SK-N-SH (cell line): ENCODE results near the gene TDP2. TPM values are rescaled to one million over a fixed set of nuclear protein-coding genes. Genes with fewer than 3 reads are reported as not detected.

Experiments
- CTCF ChIA-PET: fragments of 300-600, 350-600 bp; formaldehyde crosslinking; extraction: SDS; loops from one replicate; lab custom pipeline; 2021; lab: Yijun Ruan, JAX
- POLR2A ChIA-PET: fragments of 350-600 bp; sonication (Branson Sonifier 250); formaldehyde crosslinking; extraction: SDS; loops from one replicate; lab custom pipeline; 2020; ENCODE audit warnings: antibody characterized with exemption, inconsistent platforms; lab: Yijun Ruan, JAX
- DNase-seq: peaks from one replicate; pipeline ENCODE4 v3.0.0; 2012
- H2AFZ ChIP-seq: fragments of 200-600 bp; sonication (generic); 2 replicates; pipeline ENCODE4 v1.8.1; 2016; ENCODE audit warnings: antibody characterized with exemption, mild to moderate bottlenecking, low read depth
- H3F3A ChIP-seq: fragments of 200-600 bp; sonication (generic); replicated peaks from 2 replicates; pipeline ENCODE3; 2016; ENCODE audit warnings: antibody characterized with exemption, mild to moderate bottlenecking; ENCODE audit not compliant: insufficient read depth
- H3K27ac ChIP-seq, 2 experiments: fragments of 200-500 bp in 1 of 2; fragments of 200-600 bp in 1 of 2; sonication (Bioruptor generic) in 1 of 2; sonication (generic), shearing (Covaris generic) in 1 of 2; 2 replicates each; pipeline versions ENCODE4 v1.5.1 to v1.6.1; 2014 to 2016; ENCODE audit warnings: low read depth in 2 of 2, inconsistent platforms in 1 of 2, low read length in 1 of 2, mild to moderate bottlenecking in 1 of 2, mixed read lengths in 1 of 2
- H3K27me3 ChIP-seq: fragments of 200-600 bp; sonication (generic), shearing (Covaris generic); 2 replicates; pipeline ENCODE4 v1.6.1; 2016; ENCODE audit warnings: mixed run types; ENCODE audit not compliant: insufficient read depth
- H3K36me3 ChIP-seq, 2 experiments: fragments of 200-500 bp in 1 of 2; fragments of 200-600 bp in 1 of 2; sonication (Bioruptor generic) in 1 of 2; sonication (generic) in 1 of 2; replicated peaks in 1 of 2; 2 replicates each; pipeline versions ENCODE3 to v1.5.1; 2014 to 2016; ENCODE audit warnings: low read length in 1 of 2, mild to moderate bottlenecking in 1 of 2; ENCODE audit not compliant: insufficient read depth in 2 of 2, control insufficient read depth in 1 of 2
- H3K4me1 ChIP-seq, 2 experiments: fragments of 200-500 bp in 1 of 2; fragments of 200-600 bp in 1 of 2; sonication (Bioruptor generic) in 1 of 2; sonication (generic), shearing (Covaris generic) in 1 of 2; 2 replicates each; pipeline versions ENCODE4 v1.5.1 to v1.6.1; 2014 to 2016; ENCODE audit warnings: low read depth in 1 of 2, low read length in 1 of 2, mixed run types in 1 of 2; ENCODE audit not compliant: insufficient read depth in 2 of 2, control insufficient read depth in 1 of 2
- H3K4me2 ChIP-seq: fragments of 200-600 bp; sonication (generic), shearing (Covaris generic); 2 replicates; pipeline ENCODE4 v1.6.1; 2017; ENCODE audit warnings: mixed run types
- H3K4me3 ChIP-seq, 2 experiments: fragments of 200-500 bp in 1 of 2; fragments of 200-600 bp in 1 of 2; sonication (Bioruptor generic) in 1 of 2; sonication (generic), shearing (Covaris generic) in 1 of 2; 2 replicates each; pipeline versions ENCODE4 v1.5.1 to v1.8.1; 2014 to 2016; ENCODE audit warnings: low read depth in 2 of 2, inconsistent platforms in 1 of 2, low read length in 1 of 2, mild to moderate bottlenecking in 1 of 2, mixed read lengths in 1 of 2, moderate library complexity in 1 of 2
- H3K79me2 ChIP-seq: fragments of 200-600 bp; sonication (generic); 2 replicates; pipeline ENCODE4 v1.8.1; 2017; ENCODE audit warnings: mild to moderate bottlenecking; ENCODE audit not compliant: insufficient read depth
- H3K9ac ChIP-seq: fragments of 200-600 bp; sonication (generic); 2 replicates; pipeline ENCODE4 v1.6.1; 2017; ENCODE audit warnings: mixed run types
- H3K9me2 ChIP-seq: fragments of 200-600 bp; sonication (generic); 2 replicates; pipeline ENCODE4 v1.6.1; 2017; ENCODE audit warnings: mixed run types
- H3K9me3 ChIP-seq: fragments of 200-600 bp; sonication (generic); 2 replicates; pipeline ENCODE4 v1.6.1; 2017; ENCODE audit warnings: mixed run types, mild to moderate bottlenecking, moderate library complexity
- H4K20me1 ChIP-seq: fragments of 200-600 bp; sonication (generic); 2 replicates; pipeline ENCODE4 v1.6.1; 2017; ENCODE audit warnings: mild to moderate bottlenecking, mixed run types; ENCODE audit not compliant: insufficient read depth
- EP300 ChIP-seq, 2 experiments: IDR thresholded peaks; 2 replicates each; pipeline versions ENCODE4 v1.4.0 to v1.6.1; 2012; ENCODE audit warnings: borderline replicate concordance in 1 of 2, low read depth in 1 of 2, low read length in 1 of 2
- EZH2phosphoT487 ChIP-seq: fragments of 200-600 bp; sonication (generic); IDR thresholded peaks from 2 replicates; pipeline ENCODE4 v1.6.1; 2017; ENCODE audit warnings: low read depth, mixed run types, mild to moderate bottlenecking, antibody characterized with exemption, moderate library complexity, borderline replicate concordance
- FOXJ3 ChIP-seq: sonication (generic); formaldehyde crosslinking; IDR thresholded peaks from 2 replicates; pipeline ENCODE4 v1.5.1; 2020; ENCODE audit warnings: mild to moderate bottlenecking, missing genetic modification reagents
- FOXM1 ChIP-seq: IDR thresholded peaks from 2 replicates; pipeline ENCODE4 v1.4.0; 2012; ENCODE audit warnings: low read depth, mild to moderate bottlenecking
- JUND ChIP-seq: IDR thresholded peaks from 2 replicates; pipeline ENCODE4 v1.4.0; 2012
- MEF2A ChIP-seq: IDR thresholded peaks from 2 replicates; pipeline ENCODE4 v1.4.0; 2012; ENCODE audit warnings: low read depth, borderline replicate concordance
- MXI1 ChIP-seq: IDR thresholded peaks from 2 replicates; pipeline ENCODE4 v1.6.1; 2012; ENCODE audit warnings: mild to moderate bottlenecking, low read depth, low read length, improper control_type of control experiment
- POLR2AphosphoS5 ChIP-seq: IDR thresholded peaks from 2 replicates; pipeline ENCODE4 v1.6.1; 2012; ENCODE audit warnings: low read depth, low read length
- RCOR1 ChIP-seq: fragments of 150-350 bp; IDR thresholded peaks from 2 replicates; pipeline ENCODE4 v1.6.1; 2017; ENCODE audit warnings: antibody characterized with exemption, low read length
- RXRA ChIP-seq: IDR thresholded peaks from 2 replicates; pipeline ENCODE4 v1.4.0; 2012; ENCODE audit warnings: low read depth, mild to moderate bottlenecking, borderline replicate concordance
- SIN3A ChIP-seq: IDR thresholded peaks from 2 replicates; pipeline ENCODE4 v1.6.1; 2012; ENCODE audit warnings: low read depth, mild to moderate bottlenecking, low read length, moderate library complexity, borderline replicate concordance
- SMC3 ChIP-seq: IDR thresholded peaks from 2 replicates; pipeline ENCODE4 v1.6.1; 2012; ENCODE audit warnings: low read depth, low read length, improper control_type of control experiment
- TEAD4 ChIP-seq: IDR thresholded peaks from 2 replicates; pipeline ENCODE4 v1.4.0; 2012; ENCODE audit warnings: mild to moderate bottlenecking, borderline replicate concordance; ENCODE audit not compliant: insufficient read depth
- ZBTB33 ChIP-seq: IDR thresholded peaks from 2 replicates; pipeline ENCODE4 v1.4.0; 2012; ENCODE audit warnings: low read depth, borderline replicate concordance
- WGBS: methylation state at CpG from one replicate; pipeline ENCODE4 v1.1.6; 2017; ENCODE audit warnings: low lambda C conversion rate; 5-methylcytosine and 5-hydroxymethylcytosine counted together
- polyA plus RNA-seq, 3 experiments: library from polyadenylated mRNA; depleted of rRNA; stranded (reverse); fragments of >200 nt; gene quantifications; 2 replicates each; pipeline ENCODE4 v1.2.3, GENCODE V29; 2012
- TF ChIP-seq, protein P1 (sequence below): IDR thresholded peaks from 2 replicates; pipeline ENCODE4; 2012
- TF ChIP-seq, protein P2 (sequence below): fragments of 150-350 bp; IDR thresholded peaks from 2 replicates; pipeline ENCODE4 v1.6.1; 2017; ENCODE audit warnings: antibody characterized with exemption, low read length, low read depth, borderline replicate concordance
- TF ChIP-seq, protein P3 (sequence below): IDR thresholded peaks from 2 replicates; pipeline ENCODE4 v1.4.0; 2012; ENCODE audit warnings: low read depth

The TDP2 gene
- polyA plus RNA-seq, 1 of the 3 experiments (the other 2 are of a cell fraction), result 20.0 TPM

DNA sequence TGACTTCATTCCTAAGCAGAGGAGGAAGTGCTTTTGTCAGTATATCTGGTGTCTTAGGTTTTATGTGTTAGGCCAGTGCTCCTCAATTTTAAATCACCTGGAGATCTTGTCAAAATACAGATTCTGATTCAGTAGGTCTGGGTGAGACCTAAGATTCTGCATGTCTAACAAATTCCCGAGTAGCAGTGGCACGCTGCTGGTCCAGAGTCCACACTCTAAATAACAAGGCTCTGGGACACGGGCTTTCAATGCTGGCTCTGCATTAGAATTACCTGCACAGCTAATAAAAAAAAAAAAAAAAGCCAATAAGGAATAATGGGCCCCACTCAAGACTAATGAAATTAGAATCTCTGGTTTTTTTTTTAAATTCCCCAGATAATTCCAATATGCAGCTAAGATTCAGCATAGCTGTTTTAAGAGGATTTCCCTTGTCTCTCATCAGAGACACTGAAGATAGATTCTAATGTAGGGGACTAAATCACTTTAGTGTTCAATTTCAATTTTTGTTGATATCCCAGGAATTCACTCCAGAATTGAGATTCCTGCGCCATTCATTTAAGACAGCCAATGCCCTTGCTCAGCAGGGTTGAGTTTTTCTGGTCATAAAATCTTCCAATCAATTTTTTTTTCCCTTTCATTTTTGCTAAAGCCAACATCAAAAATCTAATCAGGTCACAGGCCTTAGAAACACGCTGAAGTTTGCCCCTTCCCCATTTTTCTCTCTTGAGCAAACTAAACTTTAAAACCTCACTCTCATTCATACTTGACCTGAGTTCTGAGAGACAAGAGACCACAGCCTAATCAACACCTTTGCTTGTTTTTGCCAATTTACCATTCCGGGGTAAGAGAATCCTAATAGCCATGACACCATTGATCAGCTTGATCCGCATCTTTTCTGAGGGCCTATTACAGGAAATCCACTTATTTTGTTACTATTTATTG is 2.4 kb downstream of the TDP2 start:
- ChIA-PET CTCF (interaction anchor here (7.3 kb wide), 1 partner anchor 82 kb away, joined by 96 read pairs; no protein-coding TSS in a partner anchor), POLR2A (no interaction called here)
- Histone ChIP-seq H3K4me2 (peak overlapping the region; percentile 78), H3K79me2 (peaks cover 60% of the 10 kb centered on the region), H3K4me1 (peaks cover 6 to 14% of the 10 kb centered on the region in 2 experiments; a peak in 2 of 4 replicates), H2AFZ (no peak overlapping the region), H4K20me1 (no peaks in the 10 kb centered on the region), H3K36me3 (peaks cover 41 to 42% of the 10 kb centered on the region in 2 experiments), H3K9me2 (no peaks in the 10 kb centered on the region), H3K9me3 (no peaks in the 10 kb centered on the region), H3K4me3 (peak overlapping the region in 1 of 2 experiments; percentile 82; a peak in 1 of 4 replicates), H3K27me3 (no peaks in the 10 kb centered on the region), H3K27ac (no peak overlapping the region), H3K9ac (no peak overlapping the region), H3F3A (no peaks in the 10 kb centered on the region)
- WGBS, result 81% methylated on average over 7 of the region's 7 CpGs
- no peak for TF ChIP-seq TEAD4
- no peak for TF ChIP-seq SIN3A
- TF ChIP-seq JUND, result no peak
- no peak for TF ChIP-seq ZBTB33
- no peak for DNase-seq

DNA sequence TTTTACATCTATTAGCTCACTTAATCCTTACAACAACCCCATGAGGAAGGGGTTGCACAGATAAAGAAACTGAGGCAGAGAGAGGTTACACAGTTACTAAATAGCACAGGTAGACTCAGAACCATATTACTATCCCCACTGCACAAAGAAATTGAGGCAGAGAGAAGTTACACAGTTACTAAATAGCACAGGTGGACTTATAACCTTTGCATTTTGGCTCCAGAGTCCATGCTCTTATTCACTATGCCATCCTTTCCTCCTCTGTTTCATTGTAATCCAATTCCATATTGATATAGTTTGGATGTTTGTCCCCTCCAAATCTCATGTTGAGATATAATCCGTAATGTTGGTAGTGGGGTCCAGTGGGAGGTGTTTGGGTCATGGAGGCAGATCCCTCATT is 3.5 kb downstream of the TDP2 start:
- Histone ChIP-seq H4K20me1 (no peaks in the 10 kb centered on the region), H2AFZ (no peak overlapping the region), H3K9me3 (no peaks in the 10 kb centered on the region), H3K9ac (no peak overlapping the region), H3K9me2 (no peaks in the 10 kb centered on the region), H3K4me2 (no peak overlapping the region), H3K27me3 (no peaks in the 10 kb centered on the region), H3K4me3 (no peak overlapping the region), H3K27ac (no peak overlapping the region), H3K36me3 (peaks cover 47 to 50% of the 10 kb centered on the region in 2 experiments), H3F3A (no peaks in the 10 kb centered on the region), H3K79me2 (peaks cover 55% of the 10 kb centered on the region), H3K4me1 (peaks cover 6 to 14% of the 10 kb centered on the region in 2 experiments; a peak in 2 of 4 replicates)
- DNase-seq, result no peak
- WGBS, result 100% methylated on average over 1 of the region's 1 CpG
- CTCF ChIA-PET, result interaction anchor here (1.3 kb wide), 1 partner anchor 82 kb away, joined by 8 read pairs; no protein-coding TSS in a partner anchor
- POLR2A ChIA-PET, result no interaction called here
- TF ChIP-seq RCOR1 (no peak), FOXM1 (no peak), TEAD4 (no peak), EZH2phosphoT487 (no peak), EP300 (IDR thresholded peaks at IDR 0.05; ENCODE audit: borderline replicate concordance in 1 of 2, low read depth in 1 of 2, low read length in 1 of 2) (no peak), SMC3 (no peak), RXRA (no peak), MXI1 (no peak), FOXJ3 (CRISPR knock-in tag) (no peak), POLR2AphosphoS5 (no peak), MEF2A (no peak)
- TF ChIP-seq, protein P1, sequence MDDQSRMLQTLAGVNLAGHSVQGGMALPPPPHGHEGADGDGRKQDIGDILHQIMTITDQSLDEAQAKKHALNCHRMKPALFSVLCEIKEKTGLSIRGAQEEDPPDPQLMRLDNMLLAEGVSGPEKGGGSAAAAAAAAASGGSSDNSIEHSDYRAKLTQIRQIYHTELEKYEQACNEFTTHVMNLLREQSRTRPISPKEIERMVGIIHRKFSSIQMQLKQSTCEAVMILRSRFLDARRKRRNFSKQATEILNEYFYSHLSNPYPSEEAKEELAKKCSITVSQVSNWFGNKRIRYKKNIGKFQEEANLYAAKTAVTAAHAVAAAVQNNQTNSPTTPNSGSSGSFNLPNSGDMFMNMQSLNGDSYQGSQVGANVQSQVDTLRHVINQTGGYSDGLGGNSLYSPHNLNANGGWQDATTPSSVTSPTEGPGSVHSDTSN, result no peak
- TF ChIP-seq, protein P2, sequence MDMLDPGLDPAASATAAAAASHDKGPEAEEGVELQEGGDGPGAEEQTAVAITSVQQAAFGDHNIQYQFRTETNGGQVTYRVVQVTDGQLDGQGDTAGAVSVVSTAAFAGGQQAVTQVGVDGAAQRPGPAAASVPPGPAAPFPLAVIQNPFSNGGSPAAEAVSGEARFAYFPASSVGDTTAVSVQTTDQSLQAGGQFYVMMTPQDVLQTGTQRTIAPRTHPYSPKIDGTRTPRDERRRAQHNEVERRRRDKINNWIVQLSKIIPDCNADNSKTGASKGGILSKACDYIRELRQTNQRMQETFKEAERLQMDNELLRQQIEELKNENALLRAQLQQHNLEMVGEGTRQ, result no peak
- TF ChIP-seq, protein P3, sequence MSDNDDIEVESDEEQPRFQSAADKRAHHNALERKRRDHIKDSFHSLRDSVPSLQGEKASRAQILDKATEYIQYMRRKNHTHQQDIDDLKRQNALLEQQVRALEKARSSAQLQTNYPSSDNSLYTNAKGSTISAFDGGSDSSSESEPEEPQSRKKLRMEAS, result no peak
